Sigmoid colon (tissue), 7 donors: Measurements from ENCODE around the gene HOXB6. TPM values are rescaled to one million over a fixed set of nuclear protein-coding genes. Genes with fewer than 3 reads are reported as not detected.

Experiments
- DNase-seq: peaks from one replicate; pipeline ENCODE4 v3.0.0-alpha.2; 2019
- H3K27ac ChIP-seq, 4 donors: fragments of 200-600 bp; sonication (generic); one replicate each; pipeline ENCODE4 v1.5.1; 2016 to 2019; ENCODE audit warnings: mild to moderate bottlenecking in 1 of 4
- H3K27me3 ChIP-seq, 3 donors: fragments of 200-600 bp; sonication (generic); one replicate each; pipeline ENCODE4 v1.5.1; 2019; ENCODE audit warnings: mild to moderate bottlenecking in 1 of 3
- H3K36me3 ChIP-seq, 4 donors: fragments of 200-600 bp; sonication (generic); one replicate each; pipeline ENCODE4 v1.5.1; 2016 to 2019
- H3K4me1 ChIP-seq, 4 donors: fragments of 200-600 bp; sonication (generic); one replicate each; pipeline ENCODE4 v1.5.1; 2017 to 2019
- H3K4me3 ChIP-seq, 4 donors: fragments of 200-600 bp; sonication (generic); one replicate each; pipeline ENCODE4 v1.5.1; 2017 to 2019; ENCODE audit warnings: mild to moderate bottlenecking in 2 of 4, moderate library complexity in 1 of 4
- H3K9me3 ChIP-seq, 4 donors: fragments of 200-600 bp in 3 of 4; sonication (generic) in 3 of 4; one replicate each; pipeline versions ENCODE4 v1.5.1 to v1.6.1; 2013 to 2019
- EP300 ChIP-seq, 4 donors: sonication (generic); formaldehyde crosslinking; IDR thresholded peaks; one replicate each; pipeline ENCODE4 v1.6.1; 2017; ENCODE audit warnings: antibody characterized with exemption in 4 of 4
- POLR2A ChIP-seq, 2 donors: fragments of 450-650 bp; IDR thresholded peaks; one replicate each; pipeline ENCODE4 v1.6.1; 2016; ENCODE audit warnings: antibody characterized with exemption in 2 of 2, mild to moderate bottlenecking in 2 of 2, moderate library complexity in 2 of 2
- POLR2AphosphoS5 ChIP-seq, 4 donors: sonication (generic); formaldehyde crosslinking; IDR thresholded peaks; one replicate each; pipeline ENCODE4 v1.6.1; 2017; ENCODE audit warnings: antibody characterized with exemption in 4 of 4
- WGBS, 2 donors: extraction: QIAGEN DNeasy Blood & Tissue Kit; methylation state at CpG; one replicate each; pipeline ENCODE4 v1.1.7; 2013; 5-methylcytosine and 5-hydroxymethylcytosine counted together
- intact Hi-C: fragments of 100-400 bp; cut with DNase I; formaldehyde crosslinking; loops from one replicate; pipeline ENCODE4 v1.15.1; 2023
- polyA plus RNA-seq, 3 donors: library from polyadenylated mRNA; stranded (reverse); fragments of 200-250 nt; gene quantifications; one replicate each; pipeline ENCODE4 v1.2.3, GENCODE V29; 2013
- total RNA-seq, 4 donors: library from RNA; depleted of rRNA; stranded (reverse); fragments of >200 nt; gene quantifications; one replicate each; pipeline ENCODE4 v1.1.0, GENCODE V29; 2016
- TF ChIP-seq, protein P1 (sequence below), 4 experiments: fragments of 450-650 bp in 3 of 4; fragments of 200-600 bp in 1 of 4; IDR thresholded peaks; one replicate each; pipeline ENCODE4 v1.5.1; 2016 to 2019; ENCODE audit warnings: antibody characterized with exemption in 4 of 4, mild to moderate bottlenecking in 3 of 4, moderate library complexity in 2 of 4
- donor health status: healthy with polysubstance abuse.
- donor health status: Bipolar disorder and iron deficiency.
- donor health status: healthy.

The HOXB6 gene
- total and polyA plus RNA-seq, 7 donors = 6.0 to 28.5 (median 10.2) TPM

DNA sequence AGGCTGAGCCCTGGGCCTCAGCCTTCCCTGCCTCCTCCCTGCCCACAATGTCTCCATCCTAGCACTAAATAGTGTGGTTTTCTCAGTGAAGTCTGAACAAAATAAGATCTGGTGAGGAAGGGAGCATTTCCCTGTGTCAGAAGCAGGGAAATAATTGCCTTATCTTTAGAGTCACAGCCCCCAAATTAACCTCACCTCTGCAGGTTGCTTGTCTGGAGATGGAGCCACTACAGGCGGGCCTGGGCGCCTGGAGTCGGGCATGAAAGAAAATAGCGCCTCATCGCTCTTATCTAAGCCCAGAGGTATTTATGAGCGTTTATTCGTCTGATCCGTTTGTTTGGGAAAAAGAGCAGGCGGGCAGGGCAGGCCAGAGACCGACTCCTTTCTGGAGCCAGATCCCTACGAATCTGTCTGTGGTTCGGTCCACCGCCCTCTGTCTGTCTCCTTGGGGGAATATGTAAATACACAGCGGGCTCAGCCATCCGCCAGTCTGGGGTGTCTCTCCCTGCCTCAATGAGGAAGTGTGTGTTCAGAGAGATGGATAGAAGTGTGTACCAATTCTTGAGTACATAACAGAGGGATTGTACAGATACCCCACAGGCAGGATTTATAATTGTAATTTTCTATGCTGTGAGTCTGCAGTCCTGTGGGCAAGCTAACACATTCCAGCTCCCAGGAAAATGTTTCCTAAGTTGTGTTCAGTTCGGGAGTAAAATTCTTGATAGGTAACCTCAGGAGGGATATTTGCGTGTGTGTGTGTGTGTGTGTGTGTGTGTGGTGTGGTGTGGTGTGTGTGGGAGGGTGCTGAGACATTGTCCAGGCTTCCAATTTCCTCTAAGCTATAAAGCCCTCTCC, 4.3 kb downstream of the HOXB6 start:
- Histone ChIP-seq H3K27ac (peak overlapping the region in 3 of 4 donors; percentile 76 to 99 (median 95)), H3K4me1 (peaks cover 0 to 77% (median 67%) of the 10 kb centered on the region in 4 donors), H3K27me3 (peaks cover 0 to 4% (median 0%) of the 10 kb centered on the region in 3 donors), H3K4me3 (no peak overlapping the region), H3K9me3 (no peaks in the 10 kb centered on the region), H3K36me3 (peaks cover 0 to 14% (median 0%) of the 10 kb centered on the region in 4 donors)
- TF ChIP-seq POLR2AphosphoS5 (IDR thresholded peaks at IDR 0.05) (peak in 1 of 4 donors; percentile 9), EP300 (IDR thresholded peaks at IDR 0.05) (no peak)
- WGBS, 2 donors = 14 to 62% methylated on average over 17 of the region's 17 CpGs
- DNase-seq = no peak
- intact Hi-C loops = no loop called here

DNA sequence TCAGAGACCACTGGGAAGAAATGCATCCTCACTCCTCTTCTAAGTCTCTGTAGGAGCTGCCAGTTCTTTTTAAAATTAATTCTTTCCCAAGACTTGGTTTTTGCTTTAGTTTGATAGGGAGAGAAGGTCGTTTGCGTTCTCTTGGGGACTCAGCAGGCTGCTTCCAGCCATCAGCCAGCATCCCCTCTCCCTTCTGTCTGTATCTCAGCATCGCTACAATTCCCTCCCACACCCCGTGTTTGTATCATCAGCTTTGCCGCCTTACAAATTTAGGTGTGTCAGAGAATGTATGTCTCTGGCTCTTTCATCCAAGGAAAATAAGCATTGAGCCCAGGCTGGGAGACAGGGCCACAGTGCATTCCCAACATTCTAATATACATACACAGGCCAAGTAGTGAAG, 5.4 kb downstream of the HOXB6 start:
- H3K4me1 ChIP-seq = peaks cover 0 to 88% (median 78%) of the 10 kb centered on the region in 4 donors
- H3K27me3 ChIP-seq = peaks cover 0 to 11% (median 0%) of the 10 kb centered on the region in 3 donors

DNA sequence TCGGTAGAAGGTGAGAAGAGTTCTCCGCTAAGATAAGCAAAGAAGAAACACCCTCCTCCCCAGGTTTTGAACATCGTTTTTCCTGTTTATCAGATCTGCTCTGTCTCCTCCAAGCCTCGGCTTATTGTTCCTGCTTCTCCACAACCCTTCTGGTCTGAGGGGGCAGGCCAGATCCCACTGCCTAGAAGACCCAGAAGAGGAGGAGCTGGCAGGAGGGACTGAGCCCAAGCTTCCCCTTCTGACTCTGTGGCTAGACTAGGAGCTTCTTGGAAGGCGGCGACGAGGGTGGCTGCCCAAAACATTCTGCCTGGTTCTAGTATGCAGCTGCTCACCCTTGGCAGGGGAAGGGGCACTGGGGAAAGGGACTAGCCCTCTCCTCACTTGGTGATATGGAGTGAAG, 6.0 kb downstream of the HOXB6 start:
- H3K27me3 ChIP-seq = peaks cover 0 to 11% (median 0%) of the 10 kb centered on the region in 3 donors

More for the DNA sequence above, 5.4 kb downstream of the HOXB6 start:
- no peak for DNase-seq
- H3K4me3 ChIP-seq = no peak overlapping the region
- peak overlapping the region in 3 of 4 donors; percentile 76 to 99 (median 95) for H3K27ac ChIP-seq
- H3K9me3 ChIP-seq = no peaks in the 10 kb centered on the region
- TF ChIP-seq, protein P1, sequence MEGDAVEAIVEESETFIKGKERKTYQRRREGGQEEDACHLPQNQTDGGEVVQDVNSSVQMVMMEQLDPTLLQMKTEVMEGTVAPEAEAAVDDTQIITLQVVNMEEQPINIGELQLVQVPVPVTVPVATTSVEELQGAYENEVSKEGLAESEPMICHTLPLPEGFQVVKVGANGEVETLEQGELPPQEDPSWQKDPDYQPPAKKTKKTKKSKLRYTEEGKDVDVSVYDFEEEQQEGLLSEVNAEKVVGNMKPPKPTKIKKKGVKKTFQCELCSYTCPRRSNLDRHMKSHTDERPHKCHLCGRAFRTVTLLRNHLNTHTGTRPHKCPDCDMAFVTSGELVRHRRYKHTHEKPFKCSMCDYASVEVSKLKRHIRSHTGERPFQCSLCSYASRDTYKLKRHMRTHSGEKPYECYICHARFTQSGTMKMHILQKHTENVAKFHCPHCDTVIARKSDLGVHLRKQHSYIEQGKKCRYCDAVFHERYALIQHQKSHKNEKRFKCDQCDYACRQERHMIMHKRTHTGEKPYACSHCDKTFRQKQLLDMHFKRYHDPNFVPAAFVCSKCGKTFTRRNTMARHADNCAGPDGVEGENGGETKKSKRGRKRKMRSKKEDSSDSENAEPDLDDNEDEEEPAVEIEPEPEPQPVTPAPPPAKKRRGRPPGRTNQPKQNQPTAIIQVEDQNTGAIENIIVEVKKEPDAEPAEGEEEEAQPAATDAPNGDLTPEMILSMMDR (IDR thresholded peaks at IDR 0.05) = no peak
- TF ChIP-seq EP300 (IDR thresholded peaks at IDR 0.05) (no peak), POLR2AphosphoS5 (IDR thresholded peaks at IDR 0.05) (no peak), POLR2A (IDR thresholded peaks at IDR 0.05) (no peak)
- 46 to 76% methylated on average over 5 of the region's 5 CpGs for WGBS, 2 donors
- peaks cover 0 to 4% (median 0%) of the 10 kb centered on the region in 4 donors for H3K36me3 ChIP-seq
- intact Hi-C loops = no loop called here

DNA sequence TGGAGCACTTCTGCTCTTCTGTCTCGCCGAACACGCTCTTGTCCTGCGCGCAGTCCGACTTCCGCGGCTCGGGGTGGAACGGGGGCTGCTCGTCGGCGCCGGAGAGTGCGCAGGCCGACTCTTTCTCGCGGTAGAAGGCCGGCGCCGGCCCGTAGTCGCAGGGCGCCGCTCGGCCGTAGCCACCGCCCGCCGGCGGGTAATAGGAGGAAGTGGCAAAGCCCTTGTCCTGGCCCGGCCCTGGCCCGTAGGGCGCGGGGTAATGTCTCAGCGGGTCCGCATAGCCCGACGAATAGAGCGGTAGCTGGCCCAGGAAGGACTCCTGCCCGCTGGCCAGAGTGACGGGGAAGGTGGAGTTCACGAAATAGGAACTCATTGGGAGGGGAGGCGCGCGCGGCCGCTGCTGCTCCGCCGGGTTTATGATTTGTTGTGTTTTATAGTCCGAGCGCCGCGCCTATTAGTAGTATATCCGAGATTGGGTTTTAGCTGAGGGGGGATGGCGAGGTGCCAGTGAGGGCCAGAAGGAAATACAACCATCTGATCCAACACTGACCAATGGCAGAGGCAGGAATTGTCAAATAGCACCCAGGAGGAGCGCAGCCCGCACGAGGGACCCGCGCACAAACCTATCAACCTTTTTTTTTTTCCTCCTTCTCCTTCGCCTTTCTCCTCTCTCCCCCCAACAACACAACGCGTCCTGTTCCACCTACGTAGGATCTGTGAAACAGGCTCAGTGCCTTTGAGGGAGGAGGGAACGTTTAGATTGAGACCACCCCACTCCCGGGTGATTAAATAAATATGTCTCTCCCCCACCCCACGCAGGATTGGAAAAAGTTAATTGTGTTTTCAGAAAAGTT, 6.8 kb downstream of the HOXB6 start:
- 1 to 2% methylated on average over 68 of the region's 68 CpGs for WGBS, 2 donors
- peaks cover 0 to 11% (median 0%) of the 10 kb centered on the region in 3 donors for H3K27me3 ChIP-seq
- H3K4me3 ChIP-seq = peak overlapping the region; percentile 50 to 70 (median 60)
- intact Hi-C loops = no loop called here
- peaks cover 0 to 90% (median 81%) of the 10 kb centered on the region in 4 donors for H3K4me1 ChIP-seq
- H3K27ac ChIP-seq = peak overlapping the region; percentile 23 to 99 (median 86)
- H3K36me3 ChIP-seq = no peaks in the 10 kb centered on the region
- TF ChIP-seq EP300 (IDR thresholded peaks at IDR 0.05) (no peak), POLR2A (IDR thresholded peaks at IDR 0.05) (peak; percentile 36 to 73), POLR2AphosphoS5 (IDR thresholded peaks at IDR 0.05) (peak; percentile 64 to 84 (median 68))
- TF ChIP-seq, protein P1 (IDR thresholded peaks at IDR 0.05) = no peak
- no peaks in the 10 kb centered on the region for H3K9me3 ChIP-seq
- peak; percentile 93 for DNase-seq

More for the DNA sequence above, 6.0 kb downstream of the HOXB6 start:
- intact Hi-C loops = no loop called here
- Histone ChIP-seq H3K4me3 (peak overlapping the region in 2 of 4 donors; percentile 65 to 70), H3K27ac (peak overlapping the region in 3 of 4 donors; percentile 76 to 99 (median 95)), H3K4me1 (peaks cover 0 to 93% (median 82%) of the 10 kb centered on the region in 4 donors), H3K36me3 (no peaks in the 10 kb centered on the region), H3K9me3 (no peaks in the 10 kb centered on the region)
- DNase-seq = no peak
- TF ChIP-seq, protein P1 (IDR thresholded peaks at IDR 0.05) = no peak
- TF ChIP-seq POLR2AphosphoS5 (IDR thresholded peaks at IDR 0.05) (no peak), EP300 (IDR thresholded peaks at IDR 0.05) (no peak), POLR2A (IDR thresholded peaks at IDR 0.05) (no peak)
- WGBS, 2 donors = 30 to 52% methylated on average over 7 of the region's 7 CpGs
